ENCODE results near the gene NOS1. TPM values are rescaled to one million over a fixed set of nuclear protein-coding genes. Genes with fewer than 3 reads are reported as not detected.

Gene NOS1
- total and polyA plus RNA-seq, 2 of the 8 experiments (the other 6 are each of a cell fraction or from before 2014, with no cell fraction given): 1.5 to 2.0 TPM

- Histone ChIP-seq H3K27ac (ENCODE audit: low read depth, low read length) (no peak overlapping the region), H3K4me2 (ENCODE audit: insufficient read depth in 1 of 2, low read depth in 2 of 2, low read length in 2 of 2) (no peak overlapping the region), H3K36me3 (ENCODE audit: control insufficient read depth in 2 of 4, insufficient read depth in 4 of 4, low read length in 3 of 4) (no peaks in the 10 kb centered on the region), H2BK120ac (replicated peaks; ENCODE audit: low read depth, low read length) (no peak overlapping the region), H3K23me2 (ENCODE audit: low read depth, low read length) (no peaks in the 10 kb centered on the region; the same call in 1 of the 2 replicates), H3K14ac (ENCODE audit: insufficient read length) (no peak overlapping the region), H2AK5ac (ENCODE audit: low read depth, low read length) (no peak overlapping the region), H3K56ac (replicated peaks; ENCODE audit: insufficient read length, low read depth, low read length) (no peak overlapping the region), H4K20me1 (replicated peaks in 1 of 2; ENCODE audit: control insufficient read depth in 1 of 2, insufficient read depth in 2 of 2, low read length in 2 of 2) (no peaks in the 10 kb centered on the region), H3K23ac (ENCODE audit: insufficient read length) (no peak overlapping the region), H3K9ac (replicated peaks in 1 of 4; ENCODE audit: extremely low read depth in 1 of 4, low read depth in 3 of 4, low read length in 3 of 4) (no peak overlapping the region), H4K91ac (replicated peaks; ENCODE audit: insufficient read length, low read length) (no peak overlapping the region), H2AFZ (ENCODE audit: low read length) (no peak overlapping the region), H3K4me3 (ENCODE audit: extremely low read depth in 1 of 4, insufficient read depth in 2 of 4, low read depth in 3 of 4, low read length in 4 of 4) (no peak overlapping the region), H3K4ac (replicated peaks; ENCODE audit: insufficient read length, low read depth, low read length) (no peak overlapping the region), H3K9me3 (ENCODE audit: insufficient read depth in 2 of 2, low read depth in 1 of 2, low read length in 1 of 2) (peaks cover 0 to 6% of the 10 kb centered on the region in 2 experiments; a peak in 1 of 4 replicates), H3K79me1 (ENCODE audit: low read depth, low read length) (no peaks in the 10 kb centered on the region), H3K79me2 (ENCODE audit: control insufficient read depth in 1 of 2, insufficient read depth in 2 of 2, low read length in 2 of 2) (no peaks in the 10 kb centered on the region), H2BK12ac (ENCODE audit: low read depth, low read length) (no peak overlapping the region), H4K8ac (ENCODE audit: extremely low read depth, insufficient read depth, low read length) (no peak overlapping the region), H3K27me3 (replicated peaks in 1 of 4; ENCODE audit: control insufficient read depth in 3 of 4, extremely low read depth in 1 of 4, insufficient read depth in 3 of 4, low read length in 3 of 4) (no peaks in the 10 kb centered on the region), H4K5ac (ENCODE audit: insufficient read length, low read depth, low read length) (no peak overlapping the region), H2BK20ac (ENCODE audit: low read length) (no peak overlapping the region), H2BK15ac (ENCODE audit: low read length) (no peak overlapping the region), H2BK5ac (ENCODE audit: low read depth, low read length) (no peak overlapping the region), H3K4me1 (replicated peaks in 1 of 4; ENCODE audit: control insufficient read depth in 3 of 4, insufficient read depth in 4 of 4, low read length in 3 of 4) (peaks cover 0 to 10% (median 4%) of the 10 kb centered on the region in 4 experiments; a peak in 5 of 7 replicates), H3K18ac (ENCODE audit: extremely low read depth, low read length) (no peak overlapping the region)
- ChIA-PET CTCF (ENCODE audit: partially characterized antibody) (interaction anchor here (1.0 to 2.2 kb wide), 8 partner anchors 9 to 387 kb away, joined by 3 to 12 read pairs (median 4); no protein-coding TSS in a partner anchor), POLR2A (ENCODE audit: partially characterized antibody) (no interaction called here)
- FAIRE-seq: no peak
- TF ChIP-seq SP2 (IDR thresholded peaks at IDR 0.05; ENCODE audit: low read length) (no peak), ZNF274 (IDR thresholded peaks at IDR 0.05; ENCODE audit: borderline replicate concordance, extremely low read depth, low read length) (no peak), HDAC6 (IDR thresholded peaks at IDR 0.05; ENCODE audit: low read depth, low read length) (no peak), ATF2 (IDR thresholded peaks at IDR 0.05; ENCODE audit: low read length) (no peak), NRF1 (IDR thresholded peaks at IDR 0.05; ENCODE audit: low read depth, low read length) (no peak), PHF8 (conservative IDR thresholded peaks at IDR 0.05; ENCODE audit: low read depth, low read length) (no peak), CHD2 (IDR thresholded peaks at IDR 0.05; ENCODE audit: low read length) (no peak), MAX (IDR thresholded peaks at IDR 0.05) (no peak), JUN (IDR thresholded peaks at IDR 0.05; ENCODE audit: low read depth, low read length) (no peak), EP300 (IDR thresholded peaks at IDR 0.05; ENCODE audit: borderline replicate concordance in 1 of 2, low read depth in 2 of 2, low read length in 2 of 2) (no peak), POLR2AphosphoS5 (IDR thresholded peaks at IDR 0.05; ENCODE audit: low read depth, low read length) (no peak)
- no peak for DNase-seq (ENCODE audit: low read depth in 1 of 2, low spot score in 2 of 2)
- WGBS, 2 experiments (ENCODE audit: extremely low coverage in 1 of 2, insufficient coverage in 1 of 2, insufficient read length in 1 of 2, insufficient replicate concordance in 2 of 2, low coverage in 1 of 2, low lambda C conversion rate in 2 of 2, missing lambda C conversion rate in 1 of 2): 79% methylated on average over 3 of the region's 3 CpGs; no CpG with 5 or more reads in 1 of the 2 experiments
Measured at GRCh38 chr12:117403586-117404139, 42.2 kb upstream of the NOS1 start.

Data from H1 (cell line).